GM10266 (cell line): ENCODE results near the gene ZNF77.
"Not testable (repeated sequence)": the region's sequence is repeated elsewhere in the genome, so short reads cannot be mapped to it uniquely, and the experiment has no call there.

Experiments
- DNase-seq: peaks from one replicate; pipeline ENCODE4 v3.0.0; 2012; ENCODE audit errors: extremely low spot score
- TF ChIP-seq, protein P1 (sequence below): IDR thresholded peaks from 2 replicates; pipeline ENCODE4 v1.5.1; 2012; ENCODE audit warnings: mild to moderate bottlenecking, low read depth; ENCODE audit not compliant: control insufficient read depth, insufficient read depth; ENCODE audit errors: missing control alignments

ZNF77 gene

DNA sequence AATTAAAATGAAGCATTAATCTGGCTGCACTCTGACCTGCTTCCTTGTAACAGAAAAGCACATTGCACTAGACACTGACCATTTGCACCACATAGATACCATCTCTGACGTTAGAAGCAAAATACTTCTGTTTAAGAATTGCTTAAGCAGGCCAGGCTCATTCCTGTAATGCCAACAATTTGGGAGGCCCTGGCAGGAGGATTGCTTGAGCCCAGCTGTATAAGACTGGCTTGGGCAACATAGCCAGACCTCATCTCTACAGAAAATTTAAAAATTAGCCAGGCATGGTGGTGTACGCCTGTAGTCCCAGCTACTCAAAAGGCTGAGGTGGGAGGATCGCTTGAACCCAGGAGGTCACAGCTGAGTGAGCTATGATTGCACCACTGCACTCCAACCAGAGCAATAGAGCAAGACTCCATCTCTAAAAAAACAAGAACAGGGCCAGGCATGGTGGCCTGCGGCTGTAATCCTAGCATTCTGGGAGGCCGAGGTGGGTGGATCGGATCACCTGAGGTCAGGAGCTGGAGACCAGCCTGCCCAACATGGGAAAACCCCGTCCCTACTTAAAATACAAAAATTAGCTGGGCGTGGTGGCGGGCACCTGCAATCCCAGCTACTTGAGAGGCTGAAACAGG is 25.5 kb upstream of the ZNF77 start:
- TF ChIP-seq, protein P1, sequence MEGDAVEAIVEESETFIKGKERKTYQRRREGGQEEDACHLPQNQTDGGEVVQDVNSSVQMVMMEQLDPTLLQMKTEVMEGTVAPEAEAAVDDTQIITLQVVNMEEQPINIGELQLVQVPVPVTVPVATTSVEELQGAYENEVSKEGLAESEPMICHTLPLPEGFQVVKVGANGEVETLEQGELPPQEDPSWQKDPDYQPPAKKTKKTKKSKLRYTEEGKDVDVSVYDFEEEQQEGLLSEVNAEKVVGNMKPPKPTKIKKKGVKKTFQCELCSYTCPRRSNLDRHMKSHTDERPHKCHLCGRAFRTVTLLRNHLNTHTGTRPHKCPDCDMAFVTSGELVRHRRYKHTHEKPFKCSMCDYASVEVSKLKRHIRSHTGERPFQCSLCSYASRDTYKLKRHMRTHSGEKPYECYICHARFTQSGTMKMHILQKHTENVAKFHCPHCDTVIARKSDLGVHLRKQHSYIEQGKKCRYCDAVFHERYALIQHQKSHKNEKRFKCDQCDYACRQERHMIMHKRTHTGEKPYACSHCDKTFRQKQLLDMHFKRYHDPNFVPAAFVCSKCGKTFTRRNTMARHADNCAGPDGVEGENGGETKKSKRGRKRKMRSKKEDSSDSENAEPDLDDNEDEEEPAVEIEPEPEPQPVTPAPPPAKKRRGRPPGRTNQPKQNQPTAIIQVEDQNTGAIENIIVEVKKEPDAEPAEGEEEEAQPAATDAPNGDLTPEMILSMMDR, result no peak
- no peak for DNase-seq

DNA sequence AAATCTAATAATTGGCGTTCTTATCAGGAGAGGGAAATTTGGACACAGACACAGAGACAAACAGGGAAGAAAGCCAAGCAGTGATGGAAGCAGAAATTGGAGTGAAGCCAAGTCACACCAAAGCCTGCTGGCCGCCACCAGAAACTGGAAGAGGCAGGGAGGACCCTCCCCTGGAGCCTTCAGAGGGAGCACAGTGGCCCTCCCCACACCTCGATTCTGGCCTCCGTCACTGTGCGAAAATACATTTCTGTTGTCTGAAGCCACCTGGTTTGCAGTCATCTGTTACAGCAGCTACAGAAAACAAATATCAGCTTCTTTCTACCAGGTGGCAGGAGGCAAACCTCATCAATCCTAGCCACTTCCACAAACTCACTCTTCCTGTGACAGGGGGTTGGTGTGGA is 24.3 kb upstream of the ZNF77 start:
- TF ChIP-seq, protein P1, result no peak
- DNase-seq, result no peak

DNA sequence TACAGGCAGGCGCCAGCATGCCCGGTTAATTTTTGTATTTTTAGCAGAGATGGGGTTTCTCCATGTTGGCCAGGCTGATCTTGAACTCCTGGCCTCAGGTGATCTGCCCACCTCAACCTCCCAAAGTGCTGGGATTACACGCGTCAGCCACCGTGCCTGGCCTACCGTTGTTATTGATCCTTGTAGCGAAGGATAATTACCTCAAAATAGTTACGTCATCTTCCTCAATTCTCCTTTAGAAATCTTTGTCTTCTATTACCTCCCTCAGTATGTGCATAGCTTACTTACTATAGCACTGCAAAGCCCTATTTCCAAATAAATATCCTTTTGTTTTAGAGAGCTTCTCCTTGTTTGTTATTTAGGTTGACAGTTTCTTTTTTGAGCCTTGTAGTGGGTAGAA is 23.2 kb upstream of the ZNF77 start:
- TF ChIP-seq, protein P1, result no peak
- no peak for DNase-seq

DNA sequence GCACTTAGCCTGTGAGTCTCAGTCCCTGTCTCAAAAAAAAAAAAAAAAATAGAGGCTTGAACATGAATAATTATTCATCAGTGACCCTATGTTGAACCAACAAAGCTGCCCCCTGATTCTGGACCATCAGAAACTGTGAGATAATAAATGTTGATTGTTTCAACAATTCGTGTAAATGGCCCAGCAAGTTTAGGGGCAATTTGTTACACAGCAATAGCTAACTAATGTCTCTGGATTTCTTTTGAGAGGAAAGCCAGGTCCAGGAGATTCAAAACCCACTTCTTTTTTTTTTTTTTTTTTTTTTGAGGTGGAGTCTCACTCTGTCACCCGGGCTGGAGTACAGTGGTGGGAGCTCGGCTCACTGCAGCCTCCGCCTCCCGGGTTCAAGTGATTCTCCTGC is 20.1 kb upstream of the ZNF77 start:
- no peak for DNase-seq
- TF ChIP-seq, protein P1, result no peak

DNA sequence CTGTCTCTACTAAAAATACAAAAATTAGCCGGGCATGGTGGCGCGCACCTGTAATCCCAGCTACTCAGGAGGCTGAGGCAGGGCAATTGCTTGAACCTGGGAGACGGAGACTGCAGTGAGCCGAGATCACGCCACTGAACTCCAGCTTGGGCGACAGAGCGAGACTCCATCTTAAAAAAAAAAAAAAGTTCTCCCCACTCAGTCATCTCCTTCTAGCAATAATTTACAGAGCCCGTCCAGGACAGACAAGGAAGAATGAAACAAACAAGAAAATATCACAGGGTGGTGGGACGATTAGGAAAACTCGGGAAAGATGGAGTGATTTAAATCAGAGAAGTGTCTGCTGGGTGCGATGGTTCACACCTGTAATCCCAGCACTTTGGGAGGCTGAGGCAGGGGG is 18.9 kb upstream of the ZNF77 start:
- DNase-seq, result not testable (repeated sequence)

DNA sequence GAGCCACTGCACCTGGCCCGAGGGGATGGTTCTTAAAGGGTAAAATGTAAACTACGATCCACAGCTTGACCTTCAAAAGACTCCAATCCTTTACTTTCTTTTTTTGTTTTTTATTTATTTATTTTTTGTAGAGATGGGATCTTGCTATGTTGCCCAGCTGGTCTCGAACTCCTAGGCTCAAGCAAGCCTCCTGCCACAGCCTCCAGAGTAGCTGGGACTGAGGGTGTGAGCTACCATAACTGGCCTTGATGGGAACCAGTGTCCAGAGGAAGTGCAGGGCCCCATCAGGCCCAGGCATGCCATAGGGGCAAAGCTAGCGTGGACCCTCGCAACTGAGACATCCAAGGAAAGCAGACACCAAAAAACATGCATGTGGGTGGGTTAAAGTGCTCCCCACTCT is 18.4 kb upstream of the ZNF77 start:
- TF ChIP-seq, protein P1, result no peak
- DNase-seq, result no peak

DNA sequence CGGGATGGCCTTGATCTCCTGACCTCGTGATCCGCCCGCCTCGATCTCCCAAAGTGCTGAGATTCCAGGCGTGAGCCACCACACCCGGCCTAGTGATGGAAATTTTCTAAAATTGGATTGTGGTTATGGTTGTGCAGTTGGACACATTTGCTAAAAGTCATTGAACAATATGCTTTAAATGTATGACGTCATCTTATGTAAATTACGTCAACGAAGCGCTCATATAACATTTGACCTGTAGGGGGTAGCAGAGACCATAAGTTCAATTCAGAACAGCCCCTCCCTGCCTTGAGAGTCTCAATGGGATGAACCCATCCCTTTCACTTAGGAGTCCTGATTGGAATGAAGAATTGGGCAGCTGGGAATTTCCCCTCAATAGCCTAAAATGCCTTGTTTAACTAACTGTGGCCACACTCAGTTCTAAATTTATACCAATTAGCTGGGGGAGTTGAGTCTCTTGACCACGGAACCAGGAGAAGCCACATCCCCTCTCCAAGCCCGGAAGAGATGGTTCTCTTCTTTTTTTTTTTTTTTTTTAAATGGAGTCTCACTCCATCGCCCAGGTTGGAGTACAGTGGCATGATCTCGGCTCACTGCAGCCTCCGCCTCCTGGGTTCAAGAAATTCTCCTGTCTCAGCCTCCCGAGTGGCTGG is 17.4 kb upstream of the ZNF77 start:
- DNase-seq, result peak; percentile 52
- TF ChIP-seq, protein P1, result peak; percentile 58
